ENCODE measurements around the gene SLC22A2. TPM values are rescaled to one million over a fixed set of nuclear protein-coding genes. Genes with fewer than 3 reads are reported as not detected.

The SLC22A2 gene
- total RNA-seq, 1 donor from 2014 or later: not detected

DNA sequence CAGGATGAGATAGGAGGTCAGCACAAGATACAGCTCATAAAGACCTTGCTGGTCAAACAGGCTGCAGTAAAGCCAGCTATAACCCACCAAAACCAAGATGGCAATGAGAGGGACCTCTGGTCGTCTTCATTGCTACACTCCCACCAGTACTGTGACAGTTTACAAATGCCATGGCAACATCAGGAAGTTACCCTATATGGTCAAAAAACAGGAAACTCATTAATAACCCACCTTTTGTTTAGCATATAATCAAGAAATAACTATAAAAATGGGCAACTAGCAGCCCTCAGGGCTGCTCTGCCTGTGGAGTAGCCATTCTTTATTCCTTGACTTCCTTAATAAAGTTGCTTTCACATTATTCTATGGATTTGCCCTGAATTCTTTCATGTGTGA, 30.9 kb downstream of the SLC22A2 start:
- no peak for DNase-seq
- TF ChIP-seq, protein P1, sequence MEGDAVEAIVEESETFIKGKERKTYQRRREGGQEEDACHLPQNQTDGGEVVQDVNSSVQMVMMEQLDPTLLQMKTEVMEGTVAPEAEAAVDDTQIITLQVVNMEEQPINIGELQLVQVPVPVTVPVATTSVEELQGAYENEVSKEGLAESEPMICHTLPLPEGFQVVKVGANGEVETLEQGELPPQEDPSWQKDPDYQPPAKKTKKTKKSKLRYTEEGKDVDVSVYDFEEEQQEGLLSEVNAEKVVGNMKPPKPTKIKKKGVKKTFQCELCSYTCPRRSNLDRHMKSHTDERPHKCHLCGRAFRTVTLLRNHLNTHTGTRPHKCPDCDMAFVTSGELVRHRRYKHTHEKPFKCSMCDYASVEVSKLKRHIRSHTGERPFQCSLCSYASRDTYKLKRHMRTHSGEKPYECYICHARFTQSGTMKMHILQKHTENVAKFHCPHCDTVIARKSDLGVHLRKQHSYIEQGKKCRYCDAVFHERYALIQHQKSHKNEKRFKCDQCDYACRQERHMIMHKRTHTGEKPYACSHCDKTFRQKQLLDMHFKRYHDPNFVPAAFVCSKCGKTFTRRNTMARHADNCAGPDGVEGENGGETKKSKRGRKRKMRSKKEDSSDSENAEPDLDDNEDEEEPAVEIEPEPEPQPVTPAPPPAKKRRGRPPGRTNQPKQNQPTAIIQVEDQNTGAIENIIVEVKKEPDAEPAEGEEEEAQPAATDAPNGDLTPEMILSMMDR (IDR thresholded peaks at IDR 0.05): no peak
- H3K36me3 ChIP-seq: no peaks in the 10 kb centered on the region
- no peaks in the 10 kb centered on the region for H3K27me3 ChIP-seq (ENCODE audit: low read depth)
- no peaks in the 10 kb centered on the region for H3K4me1 ChIP-seq
- ATAC-seq: no peak
- no peaks in the 10 kb centered on the region for H3K9me3 ChIP-seq
- no peak overlapping the region for H3K27ac ChIP-seq
- H3K4me3 ChIP-seq: no peak overlapping the region
- intact Hi-C loops (cut with DNase I): no loop called here

DNA sequence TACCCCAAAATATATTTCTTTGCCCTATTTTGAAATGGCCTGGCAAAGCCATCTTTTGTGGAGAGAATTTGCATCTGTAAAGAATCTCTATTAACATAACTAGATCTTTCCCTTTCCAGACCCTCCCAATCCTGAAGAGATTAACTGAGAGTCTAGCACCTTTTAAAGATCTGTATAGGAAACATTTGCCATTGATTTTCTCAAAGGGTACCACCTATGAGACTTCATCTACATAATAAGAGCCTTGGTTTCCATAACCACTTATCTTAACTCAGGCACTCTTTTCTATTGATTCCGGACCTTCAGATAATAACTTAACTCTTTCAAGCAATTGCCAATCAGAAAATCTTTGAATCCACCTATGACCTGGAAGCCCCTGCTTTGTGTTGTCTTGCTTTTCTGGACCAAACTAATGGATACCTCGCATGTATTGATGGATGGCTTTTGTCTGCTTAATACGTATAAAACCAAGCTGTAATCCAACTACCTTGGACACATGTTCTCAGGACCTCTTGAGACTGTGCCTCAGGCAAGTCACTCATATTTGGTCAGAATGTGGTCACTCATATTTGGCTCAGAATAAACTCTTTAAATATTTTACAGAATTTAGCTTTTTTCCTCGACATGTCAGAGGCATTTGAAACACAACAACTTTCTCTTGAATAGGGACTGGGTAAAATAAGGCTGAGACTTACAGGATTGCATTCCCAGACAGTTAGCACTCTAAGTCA, 31.4 kb downstream of the SLC22A2 start:
- ATAC-seq: no peak
- intact Hi-C loops (cut with DNase I): no loop called here
- H3K27ac ChIP-seq: no peak overlapping the region

DNA sequence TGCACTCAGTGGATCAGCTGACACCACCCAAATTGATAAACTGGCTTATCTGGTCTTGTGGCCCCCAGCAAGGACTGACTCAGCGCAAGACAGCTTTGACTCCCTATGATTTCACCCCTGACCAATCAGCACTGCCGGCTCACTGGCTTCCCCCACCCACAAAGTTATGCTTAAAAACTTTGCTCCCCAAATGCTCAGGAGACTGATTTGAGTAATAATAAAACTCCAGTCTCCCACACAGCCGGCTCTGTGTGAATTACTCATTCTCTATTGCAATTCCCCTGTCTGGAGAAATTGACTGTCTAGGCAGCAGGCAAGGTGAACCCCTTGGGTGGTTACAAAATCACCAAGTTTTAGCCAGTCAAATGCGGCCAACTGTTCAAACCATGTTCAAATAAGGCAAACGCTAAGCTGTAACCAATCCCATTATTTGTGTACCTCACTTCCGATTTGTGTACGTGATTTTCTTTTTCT, 32.5 kb downstream of the SLC22A2 start:
- intact Hi-C loops (cut with DNase I): no loop called here
- Histone ChIP-seq H3K4me3 (no peak overlapping the region), H3K9me3 (no peaks in the 10 kb centered on the region), H3K27ac (no peak overlapping the region), H3K36me3 (no peaks in the 10 kb centered on the region), H3K4me1 (no peaks in the 10 kb centered on the region), H3K27me3 (ENCODE audit: low read depth) (no peaks in the 10 kb centered on the region)
- TF ChIP-seq, protein P1 (IDR thresholded peaks at IDR 0.05): no peak
- ATAC-seq: no peak
- DNase-seq: no peak

More for the DNA sequence above, 31.4 kb downstream of the SLC22A2 start:
- TF ChIP-seq, protein P1 (IDR thresholded peaks at IDR 0.05): no peak
- Histone ChIP-seq H3K36me3 (no peaks in the 10 kb centered on the region), H3K27me3 (ENCODE audit: low read depth) (no peaks in the 10 kb centered on the region), H3K4me1 (no peaks in the 10 kb centered on the region), H3K4me3 (no peak overlapping the region), H3K9me3 (no peaks in the 10 kb centered on the region)
- no peak for DNase-seq

DNA sequence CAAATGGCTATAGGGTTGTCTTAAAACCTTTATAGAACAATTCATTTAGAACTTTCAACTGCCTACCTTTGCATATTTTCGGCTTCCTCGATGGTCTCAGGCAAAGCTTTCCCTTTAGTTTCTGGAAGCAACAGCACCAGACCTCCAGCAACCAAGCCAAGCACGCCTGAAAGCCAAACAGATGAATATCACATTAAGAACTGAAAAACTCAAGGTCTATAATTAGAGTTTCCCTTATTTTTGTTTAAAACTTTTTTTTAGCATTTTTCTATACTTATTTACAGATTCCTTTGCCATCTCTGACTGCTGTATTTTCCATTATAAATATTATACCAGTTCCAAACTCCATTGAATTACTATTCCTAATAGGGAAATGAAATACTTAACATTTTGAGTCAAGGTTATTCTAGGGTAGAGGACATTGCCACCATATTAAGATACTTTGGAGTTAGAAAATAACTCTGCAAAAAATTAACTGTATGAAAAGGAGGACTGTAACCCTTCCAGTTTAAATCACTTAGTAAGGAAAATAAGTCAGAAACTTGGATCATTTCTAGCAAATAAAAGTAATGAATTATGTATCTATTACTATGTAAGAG, 33.9 kb downstream of the SLC22A2 start:
- TF ChIP-seq, protein P1 (IDR thresholded peaks at IDR 0.05): no peak
- Histone ChIP-seq H3K9me3 (no peaks in the 10 kb centered on the region), H3K27me3 (ENCODE audit: low read depth) (no peaks in the 10 kb centered on the region), H3K36me3 (no peaks in the 10 kb centered on the region), H3K27ac (no peak overlapping the region), H3K4me1 (no peaks in the 10 kb centered on the region), H3K4me3 (no peak overlapping the region)
- intact Hi-C loops (cut with DNase I): no loop called here
- DNase-seq: no peak
- ATAC-seq: no peak

DNA sequence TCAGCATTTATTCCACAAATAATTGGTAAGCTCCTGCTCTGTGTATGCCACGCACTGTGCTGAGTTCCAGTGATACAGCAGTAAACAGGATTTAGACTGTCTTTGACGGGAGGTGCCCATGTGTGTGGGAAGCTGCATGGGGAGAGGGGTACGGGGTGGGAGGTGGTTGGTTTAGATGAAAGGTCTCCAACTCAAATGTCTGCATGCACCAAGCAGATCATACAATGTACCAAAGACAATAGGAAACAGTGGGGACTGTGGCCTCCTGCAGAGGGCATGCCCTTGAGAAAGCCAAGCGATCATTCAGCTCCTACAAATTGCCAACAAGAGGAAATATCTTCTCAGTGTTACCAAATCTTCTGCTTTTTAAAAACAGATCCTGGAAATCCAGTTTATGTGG, 36.1 kb downstream of the SLC22A2 start:
- Histone ChIP-seq H3K27me3 (ENCODE audit: low read depth) (no peaks in the 10 kb centered on the region), H3K36me3 (no peaks in the 10 kb centered on the region), H3K27ac (no peak overlapping the region), H3K4me1 (no peaks in the 10 kb centered on the region), H3K4me3 (no peak overlapping the region), H3K9me3 (no peaks in the 10 kb centered on the region)
- TF ChIP-seq, protein P1 (IDR thresholded peaks at IDR 0.05): no peak
- ATAC-seq: no peak
- intact Hi-C loops (cut with DNase I): no loop called here
- no peak for DNase-seq

All from lower lobe of right lung (tissue), 2 donors.